ENCODE data around the gene LHFPL3. TPM values are rescaled to one million over a fixed set of nuclear protein-coding genes. Genes with fewer than 3 reads are reported as not detected.

Gene LHFPL3
- total and polyA plus RNA-seq, 2 experiments from 2014 or later = 0.24 TPM; not detected in 1

GRCh38 chr7:104288137-104288536, 40.3 kb upstream of the LHFPL3 start:
- H3K4me1 ChIP-seq (ENCODE audit: insufficient read depth) = no peaks in the 10 kb centered on the region
- H3K36me3 ChIP-seq (ENCODE audit: insufficient read depth) = no peaks in the 10 kb centered on the region
- no peak overlapping the region for H3K4me2 ChIP-seq
- H3K4me3 ChIP-seq = no peak overlapping the region
- Mint-ChIP-seq H3K36me3 (ENCODE audit: low read depth) (no peaks in the 10 kb centered on the region), H3K4me3 (no peak overlapping the region), H3K27me3 (ENCODE audit: insufficient read depth, low read depth, poor library complexity) (no peaks in the 10 kb centered on the region), H3K9me3 (no peaks in the 10 kb centered on the region), H3K27ac (no peak overlapping the region), H3K4me1 (no peaks in the 10 kb centered on the region)
- no peak overlapping the region for H2AFZ ChIP-seq
- DNase-seq (ENCODE audit: low spot score) (no peak), ATAC-seq (no peak)
- TF ChIP-seq CTCF (conservative IDR thresholded peaks at IDR 0.05; ENCODE audit: low read depth in 2 of 2) = no peak
- no peak for TF ChIP-seq ZNF114 (CRISPR knock-in tag; IDR thresholded peaks at IDR 0.05)
- no peak for TF ChIP-seq STAT1 (IDR thresholded peaks at IDR 0.05; ENCODE audit: unreplicated experiment)
- 0 out of 2 replicates have a peak, but pooled peaks cover 6% of the 10 kb centered on the region for H3K9me2 ChIP-seq (ENCODE audit: insufficient read depth)
- H3F3A ChIP-seq (replicated peaks; ENCODE audit: low read depth) = no peaks in the 10 kb centered on the region
- no peaks in the 10 kb centered on the region for H4K20me1 ChIP-seq (replicated peaks; ENCODE audit: insufficient read depth)
- no peaks in the 10 kb centered on the region for H3K79me2 ChIP-seq (replicated peaks; ENCODE audit: insufficient read depth)
- no peaks in the 10 kb centered on the region for H3K27me3 ChIP-seq (ENCODE audit: insufficient read depth)
- no peak overlapping the region for H3K27ac ChIP-seq (ENCODE audit: low read depth)

GRCh38 chr7:104294291-104294690, 34.1 kb upstream of the LHFPL3 start:
- Histone ChIP-seq H4K20me1 (replicated peaks; ENCODE audit: insufficient read depth) (no peaks in the 10 kb centered on the region), H3F3A (replicated peaks; ENCODE audit: low read depth) (no peaks in the 10 kb centered on the region), H3K79me2 (replicated peaks; ENCODE audit: insufficient read depth) (no peaks in the 10 kb centered on the region), H3K9me2 (ENCODE audit: insufficient read depth) (peaks cover 8% of the 10 kb centered on the region; the same call in 1 of the 2 replicates), H3K4me3 (no peak overlapping the region), H3K4me1 (ENCODE audit: insufficient read depth) (no peaks in the 10 kb centered on the region), H3K27ac (ENCODE audit: low read depth) (no peak overlapping the region), H2AFZ (no peak overlapping the region), H3K36me3 (ENCODE audit: insufficient read depth) (no peaks in the 10 kb centered on the region), H3K4me2 (no peak overlapping the region), H3K27me3 (ENCODE audit: insufficient read depth) (no peaks in the 10 kb centered on the region)
- no peak for ATAC-seq
- no peak overlapping the region for H3K4me3 Mint-ChIP-seq
- no peaks in the 10 kb centered on the region for H3K36me3 Mint-ChIP-seq (ENCODE audit: low read depth)
- TF ChIP-seq ZNF331 (CRISPR knock-in tag; IDR thresholded peaks at IDR 0.05; ENCODE audit: low read depth) = no peak
- no peak for TF ChIP-seq JUNB (IDR thresholded peaks at IDR 0.05; ENCODE audit: unreplicated experiment)
- TF ChIP-seq EZH2phosphoT487 (IDR thresholded peaks at IDR 0.05; ENCODE audit: unreplicated experiment) = no peak
- H3K9me3 Mint-ChIP-seq = no peaks in the 10 kb centered on the region
- no peak for DNase-seq (ENCODE audit: low spot score)
- H3K4me1 Mint-ChIP-seq = peaks cover 3% of the 10 kb centered on the region; the same call in 1 of the 3 replicates
- H3K27me3 Mint-ChIP-seq (ENCODE audit: insufficient read depth, low read depth, poor library complexity) = peaks cover 3% of the 10 kb centered on the region
- no peak overlapping the region for H3K27ac Mint-ChIP-seq

- DNase-seq (ENCODE audit: low spot score) (no peak), ATAC-seq (no peak)
- TF ChIP-seq EZH2phosphoT487 (IDR thresholded peaks at IDR 0.05; ENCODE audit: unreplicated experiment) (no peak), ZNF331 (CRISPR knock-in tag; IDR thresholded peaks at IDR 0.05; ENCODE audit: low read depth) (no peak), CREB1 (CRISPR knock-in tag; IDR thresholded peaks at IDR 0.05; ENCODE audit: low read depth) (no peak), NANOG (IDR thresholded peaks at IDR 0.05; ENCODE audit: borderline replicate concordance) (no peak), STAT1 (IDR thresholded peaks at IDR 0.05; ENCODE audit: unreplicated experiment) (no peak), JUNB (IDR thresholded peaks at IDR 0.05; ENCODE audit: unreplicated experiment) (no peak), POLR2AphosphoS5 (IDR thresholded peaks at IDR 0.05; ENCODE audit: low read depth) (no peak), ZNF114 (CRISPR knock-in tag; IDR thresholded peaks at IDR 0.05) (no peak), CTCF (conservative IDR thresholded peaks at IDR 0.05; ENCODE audit: low read depth in 2 of 2) (no peak)
- no peaks in the 10 kb centered on the region for H3K36me3 ChIP-seq (ENCODE audit: insufficient read depth)
- Mint-ChIP-seq H3K4me1 (peaks cover 3% of the 10 kb centered on the region; the same call in 1 of the 3 replicates), H3K9me3 (no peaks in the 10 kb centered on the region), H3K27me3 (ENCODE audit: insufficient read depth, low read depth, poor library complexity) (peaks cover 6% of the 10 kb centered on the region), H3K27ac (no peak overlapping the region), H3K4me3 (no peak overlapping the region), H3K36me3 (ENCODE audit: low read depth) (no peaks in the 10 kb centered on the region)
- no peak overlapping the region for H2AFZ ChIP-seq
- H3K27ac ChIP-seq (ENCODE audit: low read depth) = no peak overlapping the region
- no peaks in the 10 kb centered on the region for H3K4me1 ChIP-seq (ENCODE audit: insufficient read depth)
- peaks cover 11% of the 10 kb centered on the region; the same call in 1 of the 2 replicates for H3K9me2 ChIP-seq (ENCODE audit: insufficient read depth)
- no peaks in the 10 kb centered on the region for H3K27me3 ChIP-seq (ENCODE audit: insufficient read depth)
- no peaks in the 10 kb centered on the region for H3K79me2 ChIP-seq (replicated peaks; ENCODE audit: insufficient read depth)
- no peak overlapping the region for H3K4me3 ChIP-seq
- no peaks in the 10 kb centered on the region for H3F3A ChIP-seq (replicated peaks; ENCODE audit: low read depth)
- no peak overlapping the region for H3K4me2 ChIP-seq
- H4K20me1 ChIP-seq (replicated peaks; ENCODE audit: insufficient read depth) = no peaks in the 10 kb centered on the region
Measured at GRCh38 chr7:104296266-104296665, 32.1 kb upstream of the LHFPL3 start.
